HepG2 (cell line): ENCODE measurements around the gene NUDT17. TPM values are rescaled to one million over a fixed set of nuclear protein-coding genes. Genes with fewer than 3 reads are reported as not detected.

Experiments used
- BRCA1 ChIP-seq: sonication (generic); formaldehyde crosslinking; IDR thresholded peaks from 2 replicates; pipeline ENCODE4 v1.4.0; 2020; ENCODE audit warnings: missing genetic modification reagents
- HNF1B ChIP-seq: sonication (generic); formaldehyde crosslinking; IDR thresholded peaks from 2 replicates; pipeline ENCODE4 v1.5.1; 2020; ENCODE audit warnings: mild to moderate bottlenecking, moderate library complexity, missing genetic modification reagents
- HNF4A ChIP-seq: sonication (generic); formaldehyde crosslinking; IDR thresholded peaks from 2 replicates; pipeline ENCODE4 v1.4.0; 2020; ENCODE audit warnings: missing genetic modification reagents
- HNRNPK ChIP-seq: fragments of 200-400 bp; formaldehyde crosslinking; IDR thresholded peaks from 2 replicates; pipeline ENCODE4 v1.6.1; 2018; ENCODE audit warnings: low read length, low read depth, moderate library complexity, mild to moderate bottlenecking; ENCODE audit not compliant: poor library complexity, severe bottlenecking
- IRF2 ChIP-seq: IDR thresholded peaks from 2 replicates; pipeline ENCODE4 v1.6.1; 2018; ENCODE audit warnings: missing genetic modification reagents, missing compliant biosample characterization
- NBN ChIP-seq: fragments of 450-650 bp; conservative IDR thresholded peaks from 2 replicates; pipeline ENCODE4 v1.6.1; 2017
- RARA ChIP-seq: IDR thresholded peaks from 2 replicates; pipeline ENCODE4 v1.6.1; 2016; ENCODE audit warnings: missing genetic modification reagents, missing compliant biosample characterization
- SALL1 ChIP-seq: sonication (generic); formaldehyde crosslinking; IDR thresholded peaks from 2 replicates; pipeline ENCODE4 v1.8.0; 2022; ENCODE audit warnings: mild to moderate bottlenecking, missing genetic modification reagents
- SETDB1 ChIP-seq: sonication (generic); formaldehyde crosslinking; IDR thresholded peaks from 2 replicates; pipeline ENCODE4 v1.5.1; 2020; ENCODE audit warnings: missing genetic modification reagents, mild to moderate bottlenecking, borderline replicate concordance
- SKIL ChIP-seq: sonication (generic); formaldehyde crosslinking; IDR thresholded peaks from 2 replicates; pipeline ENCODE4 v1.8.0; 2022; ENCODE audit warnings: missing genetic modification reagents, mild to moderate bottlenecking, moderate library complexity, borderline replicate concordance
- SMC3 ChIP-seq: IDR thresholded peaks from 2 replicates; pipeline ENCODE4 v1.6.1; 2011; ENCODE audit warnings: low read length, improper control_type of control experiment
- TCF7 ChIP-seq: sonication (generic); IDR thresholded peaks from 2 replicates; pipeline ENCODE4 v1.6.1; 2016; ENCODE audit warnings: antibody characterized with exemption, low read depth
- TMF1 ChIP-seq: sonication (generic); formaldehyde crosslinking; IDR thresholded peaks from 2 replicates; pipeline ENCODE4 v1.8.1; 2022; ENCODE audit warnings: low read depth, missing genetic modification reagents
- U2AF2 ChIP-seq: fragments of 200-400 bp; formaldehyde crosslinking; IDR thresholded peaks from 2 replicates; pipeline ENCODE4 v1.6.1; 2017; ENCODE audit warnings: low read depth, mild to moderate bottlenecking, low read length
- XRCC5 ChIP-seq: fragments of 200-400 bp; formaldehyde crosslinking; optimal IDR thresholded peaks from 2 replicates; pipeline ENCODE3; 2017; ENCODE audit warnings: mild to moderate bottlenecking, low read length
- ZNF552 ChIP-seq: sonication (generic); formaldehyde crosslinking; IDR thresholded peaks from 2 replicates; pipeline ENCODE4 v1.9.0; 2022; ENCODE audit warnings: missing genetic modification reagents, mild to moderate bottlenecking, borderline replicate concordance
- ZNF576 ChIP-seq: sonication (generic); formaldehyde crosslinking; IDR thresholded peaks from 2 replicates; pipeline ENCODE4 v1.4.0; 2020; ENCODE audit warnings: mild to moderate bottlenecking, missing genetic modification reagents
- ZNF792 ChIP-seq: IDR thresholded peaks from 2 replicates; pipeline ENCODE4 v1.6.1; 2016
- polyA plus RNA-seq, 8 experiments: library from polyadenylated mRNA; depleted of rRNA in 3 of 8; stranded (reverse) in 7 of 8; unstranded in 1 of 8; fragments of >200 nt; fragmentation: Illumina TruSeq in 4 of 8; extraction: Trizol in 4 of 8; gene quantifications; 2 replicates each; pipeline versions ENCODE4 v1.2.1 to v1.2.3, GENCODE V29; 2011 to 2016; ENCODE audit warnings: low read depth in 4 of 8, missing spikeins in 1 of 8, mixed read lengths in 1 of 8; ENCODE audit not compliant: insufficient read depth in 1 of 8
- total RNA-seq, 5 experiments: library from RNA; depleted of rRNA; stranded (reverse); fragments of >200 nt; fragmentation: Illumina TruSeq; extraction: Trizol; gene quantifications; 2 replicates each; pipeline ENCODE4 v1.2.3, GENCODE V29; 2016; ENCODE audit warnings: low read depth in 1 of 5
- TF ChIP-seq, protein P1 (sequence below): IDR thresholded peaks from 2 replicates; pipeline ENCODE4 v1.6.1; 2018; ENCODE audit warnings: missing genetic modification reagents
- TF ChIP-seq, protein P2 (sequence below): sonication (generic); formaldehyde crosslinking; IDR thresholded peaks from 2 replicates; pipeline ENCODE4 v1.9.0; 2021; ENCODE audit warnings: missing genetic modification reagents, borderline replicate concordance
- TF ChIP-seq, protein P3 (sequence below): sonication (generic); formaldehyde crosslinking; conservative IDR thresholded peaks from 2 replicates; pipeline ENCODE4 v1.4.0; 2020; ENCODE audit warnings: missing genetic modification reagents
- TF ChIP-seq, protein P4 (sequence below): sonication (generic); formaldehyde crosslinking; IDR thresholded peaks from 2 replicates; pipeline ENCODE4 v1.4.0; 2020; ENCODE audit warnings: missing genetic modification reagents

NUDT17 gene
- total and polyA plus RNA-seq, 2 of the 13 experiments (the other 11 are each of a cell fraction or from before 2014, with no cell fraction given) = 2.6 to 5.8 TPM

GRCh38 chr1:145897969-145898368 lies 52.5 kb downstream of the NUDT17 start (continued):
- TF ChIP-seq SALL1 (CRISPR knock-in tag) = peak; percentile 70
- TF ChIP-seq, protein P1, sequence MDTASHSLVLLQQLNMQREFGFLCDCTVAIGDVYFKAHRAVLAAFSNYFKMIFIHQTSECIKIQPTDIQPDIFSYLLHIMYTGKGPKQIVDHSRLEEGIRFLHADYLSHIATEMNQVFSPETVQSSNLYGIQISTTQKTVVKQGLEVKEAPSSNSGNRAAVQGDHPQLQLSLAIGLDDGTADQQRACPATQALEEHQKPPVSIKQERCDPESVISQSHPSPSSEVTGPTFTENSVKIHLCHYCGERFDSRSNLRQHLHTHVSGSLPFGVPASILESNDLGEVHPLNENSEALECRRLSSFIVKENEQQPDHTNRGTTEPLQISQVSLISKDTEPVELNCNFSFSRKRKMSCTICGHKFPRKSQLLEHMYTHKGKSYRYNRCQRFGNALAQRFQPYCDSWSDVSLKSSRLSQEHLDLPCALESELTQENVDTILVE (CRISPR knock-in tag) = no peak
- TF ChIP-seq NBN = no peak
- TF ChIP-seq HNF4A = peak; percentile 76
- TF ChIP-seq ZNF792 (CRISPR knock-in tag) = no peak
- no peak for TF ChIP-seq BRCA1
- no peak for TF ChIP-seq ZNF552 (CRISPR knock-in tag)
- no peak for TF ChIP-seq SMC3
- TF ChIP-seq ZNF576 (CRISPR knock-in tag) = no peak
- TF ChIP-seq SKIL (CRISPR knock-in tag) = peak; percentile 24; the same call in 1 of the 2 replicates
- TF ChIP-seq SETDB1 = no peak
- no peak for TF ChIP-seq XRCC5
- TF ChIP-seq TMF1 (CRISPR knock-in tag) = no peak
- TF ChIP-seq IRF2 = 0 out of 2 replicates have a peak, but pooled peaks have one; percentile 15
- TF ChIP-seq TCF7 = peak; percentile 39; the same call in 1 of the 2 replicates
- TF ChIP-seq, protein P2, sequence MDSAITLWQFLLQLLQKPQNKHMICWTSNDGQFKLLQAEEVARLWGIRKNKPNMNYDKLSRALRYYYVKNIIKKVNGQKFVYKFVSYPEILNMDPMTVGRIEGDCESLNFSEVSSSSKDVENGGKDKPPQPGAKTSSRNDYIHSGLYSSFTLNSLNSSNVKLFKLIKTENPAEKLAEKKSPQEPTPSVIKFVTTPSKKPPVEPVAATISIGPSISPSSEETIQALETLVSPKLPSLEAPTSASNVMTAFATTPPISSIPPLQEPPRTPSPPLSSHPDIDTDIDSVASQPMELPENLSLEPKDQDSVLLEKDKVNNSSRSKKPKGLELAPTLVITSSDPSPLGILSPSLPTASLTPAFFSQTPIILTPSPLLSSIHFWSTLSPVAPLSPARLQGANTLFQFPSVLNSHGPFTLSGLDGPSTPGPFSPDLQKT = no peak
- peak; percentile 91 for TF ChIP-seq RARA (CRISPR knock-in tag)
- 0 out of 2 replicates have a peak, but pooled peaks have one; percentile 10 for TF ChIP-seq HNF1B
- TF ChIP-seq, protein P3, sequence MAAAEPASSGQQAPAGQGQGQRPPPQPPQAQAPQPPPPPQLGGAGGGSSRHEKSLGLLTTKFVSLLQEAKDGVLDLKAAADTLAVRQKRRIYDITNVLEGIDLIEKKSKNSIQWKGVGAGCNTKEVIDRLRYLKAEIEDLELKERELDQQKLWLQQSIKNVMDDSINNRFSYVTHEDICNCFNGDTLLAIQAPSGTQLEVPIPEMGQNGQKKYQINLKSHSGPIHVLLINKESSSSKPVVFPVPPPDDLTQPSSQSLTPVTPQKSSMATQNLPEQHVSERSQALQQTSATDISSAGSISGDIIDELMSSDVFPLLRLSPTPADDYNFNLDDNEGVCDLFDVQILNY (CRISPR knock-in tag) = no peak
- TF ChIP-seq HNRNPK = no peak
- TF ChIP-seq U2AF2 = no peak
- TF ChIP-seq, protein P4, sequence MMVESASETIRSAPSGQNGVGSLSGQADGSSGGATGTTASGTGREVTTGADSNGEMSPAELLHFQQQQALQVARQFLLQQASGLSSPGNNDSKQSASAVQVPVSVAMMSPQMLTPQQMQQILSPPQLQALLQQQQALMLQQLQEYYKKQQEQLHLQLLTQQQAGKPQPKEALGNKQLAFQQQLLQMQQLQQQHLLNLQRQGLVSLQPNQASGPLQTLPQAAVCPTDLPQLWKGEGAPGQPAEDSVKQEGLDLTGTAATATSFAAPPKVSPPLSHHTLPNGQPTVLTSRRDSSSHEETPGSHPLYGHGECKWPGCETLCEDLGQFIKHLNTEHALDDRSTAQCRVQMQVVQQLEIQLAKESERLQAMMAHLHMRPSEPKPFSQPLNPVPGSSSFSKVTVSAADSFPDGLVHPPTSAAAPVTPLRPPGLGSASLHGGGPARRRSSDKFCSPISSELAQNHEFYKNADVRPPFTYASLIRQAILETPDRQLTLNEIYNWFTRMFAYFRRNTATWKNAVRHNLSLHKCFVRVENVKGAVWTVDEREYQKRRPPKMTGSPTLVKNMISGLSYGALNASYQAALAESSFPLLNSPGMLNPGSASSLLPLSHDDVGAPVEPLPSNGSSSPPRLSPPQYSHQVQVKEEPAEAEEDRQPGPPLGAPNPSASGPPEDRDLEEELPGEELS (CRISPR knock-in tag) = 0 out of 2 replicates have a peak, but pooled peaks have one; percentile 24
